PC-3 (cell line): ENCODE data around the gene FSD1.

Experiments
- EZH2phosphoT487 ChIP-seq: fragments of 300-600 bp; sonication (generic); IDR thresholded peaks from 2 replicates; pipeline ENCODE4 v1.6.1; 2018; ENCODE audit warnings: mild to moderate bottlenecking, antibody characterized with exemption, low read length, borderline replicate concordance
- TF ChIP-seq, protein P1 (sequence below): fragments of 300-600 bp; sonication (generic); conservative IDR thresholded peaks from 2 replicates; pipeline ENCODE4 v1.5.1; 2017; ENCODE audit warnings: antibody characterized with exemption, low read depth, mild to moderate bottlenecking, low read length

DNA sequence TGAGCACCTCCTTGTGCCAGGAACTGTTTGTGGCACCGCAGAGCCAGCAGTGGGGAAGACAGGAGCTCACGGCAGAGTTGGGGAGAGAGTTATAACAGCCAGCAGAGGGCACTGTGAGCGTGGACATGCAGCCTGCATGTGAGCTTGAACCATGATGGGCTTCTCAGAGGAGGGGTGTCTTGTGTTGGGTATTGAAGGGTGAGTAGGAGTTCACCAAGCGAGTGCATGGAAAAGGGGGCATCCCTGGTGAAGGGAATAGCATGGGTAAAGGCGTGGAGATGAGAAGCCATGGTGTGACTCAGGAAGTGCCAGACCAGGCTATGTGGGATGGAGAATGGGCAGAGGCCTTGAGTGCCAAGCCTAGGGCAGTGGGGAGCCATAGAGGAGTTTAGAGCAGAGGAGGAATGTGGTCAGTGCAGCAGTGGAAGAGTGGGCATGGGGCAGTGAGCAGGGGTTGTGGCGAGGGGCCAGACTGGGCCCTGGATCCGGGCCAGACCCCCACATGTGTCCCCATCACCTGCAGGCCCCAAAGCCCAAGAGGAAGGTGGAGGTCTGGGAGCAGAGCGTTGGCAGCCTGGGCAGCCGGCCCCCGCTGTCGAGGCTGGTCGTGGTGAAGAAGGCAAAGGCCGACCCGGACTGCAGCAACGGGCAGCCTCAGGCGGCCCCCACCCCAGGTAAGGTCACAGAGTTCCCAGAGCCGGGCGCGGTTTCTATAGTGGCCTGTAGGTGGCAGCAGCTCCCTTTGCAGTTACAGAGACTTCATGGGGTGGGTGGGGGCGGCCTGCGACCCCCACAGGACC, 37.1 kb upstream of the FSD1 start:
- TF ChIP-seq, protein P1, sequence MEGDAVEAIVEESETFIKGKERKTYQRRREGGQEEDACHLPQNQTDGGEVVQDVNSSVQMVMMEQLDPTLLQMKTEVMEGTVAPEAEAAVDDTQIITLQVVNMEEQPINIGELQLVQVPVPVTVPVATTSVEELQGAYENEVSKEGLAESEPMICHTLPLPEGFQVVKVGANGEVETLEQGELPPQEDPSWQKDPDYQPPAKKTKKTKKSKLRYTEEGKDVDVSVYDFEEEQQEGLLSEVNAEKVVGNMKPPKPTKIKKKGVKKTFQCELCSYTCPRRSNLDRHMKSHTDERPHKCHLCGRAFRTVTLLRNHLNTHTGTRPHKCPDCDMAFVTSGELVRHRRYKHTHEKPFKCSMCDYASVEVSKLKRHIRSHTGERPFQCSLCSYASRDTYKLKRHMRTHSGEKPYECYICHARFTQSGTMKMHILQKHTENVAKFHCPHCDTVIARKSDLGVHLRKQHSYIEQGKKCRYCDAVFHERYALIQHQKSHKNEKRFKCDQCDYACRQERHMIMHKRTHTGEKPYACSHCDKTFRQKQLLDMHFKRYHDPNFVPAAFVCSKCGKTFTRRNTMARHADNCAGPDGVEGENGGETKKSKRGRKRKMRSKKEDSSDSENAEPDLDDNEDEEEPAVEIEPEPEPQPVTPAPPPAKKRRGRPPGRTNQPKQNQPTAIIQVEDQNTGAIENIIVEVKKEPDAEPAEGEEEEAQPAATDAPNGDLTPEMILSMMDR: peak; percentile 65
- no peak for TF ChIP-seq EZH2phosphoT487
